H9 (cell line): ENCODE data around the gene APLF. TPM values are rescaled to one million over a fixed set of nuclear protein-coding genes. Genes with fewer than 3 reads are reported as not detected.

Experiments
- DNase-seq: peaks from one replicate; pipeline ENCODE4 v3.0.0-alpha.2; 2017
- H2AFZ ChIP-seq: one replicate; pipeline ENCODE4 v1.6.1; 2013; ENCODE audit warnings: mild to moderate bottlenecking, low read length, control low read depth, moderate library complexity
- H2AK5ac ChIP-seq: 2 replicates; pipeline ENCODE4 v1.6.1; 2013; ENCODE audit warnings: low read length, control low read depth, mixed read lengths; ENCODE audit not compliant: insufficient read length
- H2BK120ac ChIP-seq: one replicate; pipeline ENCODE4 v1.6.1; 2013; ENCODE audit warnings: low read depth, mild to moderate bottlenecking, low read length, control low read depth, inconsistent platforms; ENCODE audit not compliant: poor library complexity, severe bottlenecking
- H2BK12ac ChIP-seq: 2 replicates; pipeline ENCODE4 v1.6.1; 2013; ENCODE audit warnings: low read length, control low read depth, mixed read lengths, low read depth; ENCODE audit not compliant: insufficient read length
- H2BK15ac ChIP-seq: 2 replicates; pipeline ENCODE4 v1.6.1; 2013; ENCODE audit warnings: low read depth, low read length, control low read depth
- H2BK20ac ChIP-seq: one replicate; pipeline ENCODE4 v1.6.1; 2013; ENCODE audit warnings: low read depth, mild to moderate bottlenecking, low read length, control low read depth, inconsistent platforms; ENCODE audit not compliant: poor library complexity, severe bottlenecking
- H2BK5ac ChIP-seq: 2 replicates; pipeline ENCODE4 v1.6.1; 2013; ENCODE audit warnings: low read length, control low read depth, mixed read lengths; ENCODE audit not compliant: insufficient read length
- H3K14ac ChIP-seq: 2 replicates; pipeline ENCODE4 v1.6.1; 2013; ENCODE audit warnings: low read length, control low read depth; ENCODE audit not compliant: insufficient read depth
- H3K18ac ChIP-seq: 2 replicates; pipeline ENCODE4 v1.6.1; 2013; ENCODE audit warnings: low read depth, mild to moderate bottlenecking, mixed read lengths, low read length, control low read depth; ENCODE audit not compliant: insufficient read length
- H3K23ac ChIP-seq: 2 replicates; pipeline ENCODE4 v1.6.1; 2013; ENCODE audit warnings: low read length, control low read depth, mixed read lengths, low read depth; ENCODE audit not compliant: insufficient read length
- H3K23me2 ChIP-seq: 2 replicates; pipeline ENCODE4 v1.6.1; 2013; ENCODE audit warnings: low read depth, mild to moderate bottlenecking, mixed read lengths, low read length, control low read depth; ENCODE audit not compliant: insufficient read length, poor library complexity, severe bottlenecking
- H3K27ac ChIP-seq: 2 replicates; pipeline ENCODE4 v1.5.1; 2013; ENCODE audit warnings: low read length, control low read depth, mixed read lengths, low read depth; ENCODE audit not compliant: insufficient read length
- H3K27me3 ChIP-seq: 2 replicates; pipeline ENCODE4 v1.6.1; 2013; ENCODE audit warnings: low read length, control low read depth, inconsistent platforms; ENCODE audit not compliant: insufficient read depth
- H3K4ac ChIP-seq: 2 replicates; pipeline ENCODE4 v1.6.1; 2013; ENCODE audit warnings: low read depth, mild to moderate bottlenecking, control low read depth, inconsistent platforms, low read length, moderate library complexity
- H3K4me1 ChIP-seq: 2 replicates; pipeline ENCODE4 v1.6.1; 2013; ENCODE audit warnings: low read length, control low read depth, inconsistent platforms; ENCODE audit not compliant: insufficient read depth
- H3K4me2 ChIP-seq: 2 replicates; pipeline ENCODE4 v1.6.1; 2013; ENCODE audit warnings: low read length, control low read depth, mixed read lengths; ENCODE audit not compliant: insufficient read length, insufficient read depth
- H3K56ac ChIP-seq: 2 replicates; pipeline ENCODE4 v1.6.1; 2013; ENCODE audit warnings: low read depth, mild to moderate bottlenecking, mixed read lengths, low read length, control low read depth; ENCODE audit not compliant: insufficient read length
- H3K79me1 ChIP-seq: 2 replicates; pipeline ENCODE4 v1.6.1; 2013; ENCODE audit warnings: low read depth, mild to moderate bottlenecking, moderate library complexity, low read length, control low read depth, inconsistent platforms; ENCODE audit not compliant: insufficient read depth, poor library complexity, severe bottlenecking
- H3K79me2 ChIP-seq: 2 replicates; pipeline ENCODE4 v1.6.1; 2013; ENCODE audit warnings: low read length, control low read depth, inconsistent platforms; ENCODE audit not compliant: insufficient read depth
- H3K9ac ChIP-seq: 2 replicates; pipeline ENCODE4 v1.6.1; 2013; ENCODE audit warnings: low read length, control low read depth, mixed read lengths; ENCODE audit not compliant: insufficient read length; ENCODE audit errors: extremely low read depth
- H3K9me3 ChIP-seq: one replicate; pipeline ENCODE4 v1.6.1; 2013; ENCODE audit warnings: low read depth, low read length, inconsistent platforms; ENCODE audit not compliant: control insufficient read depth
- H3T11ph ChIP-seq: one replicate; pipeline ENCODE4 v1.6.1; 2013; ENCODE audit warnings: mild to moderate bottlenecking, low read length, control low read depth, inconsistent platforms
- H4K20me1 ChIP-seq: one replicate; pipeline ENCODE4 v1.6.1; 2013; ENCODE audit not compliant: control insufficient read depth, insufficient read length, insufficient read depth
- H4K5ac ChIP-seq: 2 replicates; pipeline ENCODE4 v1.6.1; 2013; ENCODE audit warnings: low read depth, mild to moderate bottlenecking, mixed read lengths, low read length, control low read depth; ENCODE audit not compliant: insufficient read length
- H4K8ac ChIP-seq: replicated peaks from 2 replicates; pipeline ENCODE4 v1.6.1; 2013; ENCODE audit warnings: low read length, control low read depth, mixed read lengths, low read depth; ENCODE audit not compliant: insufficient read length
- H4K91ac ChIP-seq: 2 replicates; pipeline ENCODE4 v1.6.1; 2013; ENCODE audit warnings: low read depth, mild to moderate bottlenecking, moderate library complexity, mixed read lengths, low read length, control low read depth; ENCODE audit not compliant: insufficient read length
- H3K27ac Mint-ChIP-seq, 3 experiments: 2 replicates in 2 of 3; 3 replicates in 1 of 3; pipeline ENCODE4 v1.8.0; 2020 to 2021; ENCODE audit warnings: mixed read lengths in 3 of 3, mild to moderate bottlenecking in 1 of 3, moderate library complexity in 1 of 3
- H3K27me3 Mint-ChIP-seq: 2 replicates; pipeline ENCODE4 v1.8.0; 2021; ENCODE audit warnings: low read depth, mild to moderate bottlenecking, moderate library complexity, mixed read lengths
- H3K36me3 Mint-ChIP-seq, 3 experiments: 2 replicates in 2 of 3; 3 replicates in 1 of 3; pipeline ENCODE4 v1.8.0; 2020 to 2021; ENCODE audit warnings: low read depth in 3 of 3, mixed read lengths in 3 of 3; ENCODE audit not compliant: insufficient read depth in 1 of 3
- H3K4me1 Mint-ChIP-seq, 2 experiments: 2 replicates each; pipeline ENCODE4 v1.8.0; 2020; ENCODE audit warnings: mixed read lengths in 2 of 2
- H3K4me3 Mint-ChIP-seq, 2 experiments: 2 replicates in 1 of 2; 3 replicates in 1 of 2; pipeline ENCODE4 v1.8.0; 2020 to 2021; ENCODE audit warnings: mild to moderate bottlenecking in 2 of 2, mixed read lengths in 2 of 2, moderate library complexity in 1 of 2
- H3K9me3 Mint-ChIP-seq, 2 experiments: 2 replicates in 1 of 2; 3 replicates in 1 of 2; pipeline ENCODE4 v1.8.0; 2020; ENCODE audit warnings: mild to moderate bottlenecking in 2 of 2, mixed read lengths in 2 of 2, moderate library complexity in 1 of 2
- CTCF ChIP-seq: fragments of 200-600 bp; sonication (generic); conservative IDR thresholded peaks from 3 replicates; pipeline ENCODE4 v1.8.0; 2021; ENCODE audit warnings: antibody characterized with exemption, mild to moderate bottlenecking
- WGBS: extraction: QIAGEN DNeasy Blood & Tissue Kit; methylation state at CpG from one replicate; pipeline ENCODE4 v1.1.7; 2013; ENCODE audit warnings: missing lambda C conversion rate, low lambda C conversion rate, mixed read lengths; ENCODE audit not compliant: insufficient read length; ENCODE audit errors: extremely low coverage; 5-methylcytosine and 5-hydroxymethylcytosine counted together
- total RNA-seq: library from RNA; stranded (reverse); gene quantifications from 2 replicates; pipeline ENCODE4 v1.2.1, GENCODE V29; 2021

APLF gene
- total RNA-seq, 1 experiment from 2014 or later = 3.7 TPM

DNA sequence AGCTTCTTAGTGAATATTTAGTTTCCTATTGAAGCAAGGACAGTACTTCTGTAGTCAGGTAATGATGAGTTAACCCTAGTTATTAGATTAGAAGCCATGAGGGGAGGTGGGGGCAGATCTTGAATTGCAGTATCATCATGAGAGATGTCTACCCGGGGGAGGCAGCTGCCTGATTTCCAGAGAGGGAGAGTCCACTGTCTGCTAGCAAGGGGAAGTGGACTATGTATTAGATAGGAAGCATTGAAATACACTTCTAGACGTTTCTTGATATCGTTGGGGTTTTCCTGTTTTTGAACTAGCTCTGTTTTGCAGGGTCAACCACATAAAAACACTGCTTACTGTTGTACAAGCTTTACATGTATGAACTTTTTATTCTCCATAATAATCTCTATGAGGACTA, 38.8 kb downstream of the APLF start:
- no peak overlapping the region for H3K4me3 Mint-ChIP-seq
- no peak for DNase-seq
- Histone ChIP-seq H3K23ac (no peak overlapping the region), H2AK5ac (no peak overlapping the region), H3K9ac (no peak overlapping the region), H2BK15ac (no peak overlapping the region), H4K91ac (no peak overlapping the region), H3K14ac (no peak overlapping the region), H4K20me1 (no peaks in the 10 kb centered on the region), H3K9me3 (no peaks in the 10 kb centered on the region), H3K4me2 (no peak overlapping the region), H3K18ac (no peak overlapping the region), H4K5ac (no peak overlapping the region), H3K27me3 (no peaks in the 10 kb centered on the region), H3K56ac (no peak overlapping the region), H2BK120ac (no peak overlapping the region), H2AFZ (no peak overlapping the region), H2BK5ac (no peak overlapping the region), H3K79me2 (no peaks in the 10 kb centered on the region), H3K4me1 (no peaks in the 10 kb centered on the region; the same call in 1 of the 2 replicates), H4K8ac (no peak overlapping the region), H2BK20ac (no peak overlapping the region), H3K4ac (no peak overlapping the region), H3K27ac (no peak overlapping the region), H3K23me2 (no peaks in the 10 kb centered on the region), H3K79me1 (no peaks in the 10 kb centered on the region), H2BK12ac (no peak overlapping the region), H3T11ph (no peak overlapping the region)
- peaks cover 0 to 4% of the 10 kb centered on the region in 2 experiments; a peak in 1 of 5 replicates for H3K9me3 Mint-ChIP-seq
- no peak overlapping the region for H3K27ac Mint-ChIP-seq
- peaks cover 9% of the 10 kb centered on the region in 2 experiments for H3K4me1 Mint-ChIP-seq
- no peak for TF ChIP-seq CTCF
- no CpG with 5 or more reads among the region's 3 CpGs for WGBS
- peaks cover 1 to 7% (median 6%) of the 10 kb centered on the region in 3 experiments; a peak in 4 of 7 replicates for H3K36me3 Mint-ChIP-seq
- H3K27me3 Mint-ChIP-seq = no peaks in the 10 kb centered on the region
